ENCODE results near the gene SLFN12L. TPM values are rescaled to one million over a fixed set of nuclear protein-coding genes. Genes with fewer than 3 reads are reported as not detected.
"Not testable (repeated sequence)": the region's sequence is repeated elsewhere in the genome, so short reads cannot be mapped to it uniquely, and the experiment has no call there.

The SLFN12L gene
- total RNA-seq, 1 experiment from 2014 or later = 0.13 TPM

DNA sequence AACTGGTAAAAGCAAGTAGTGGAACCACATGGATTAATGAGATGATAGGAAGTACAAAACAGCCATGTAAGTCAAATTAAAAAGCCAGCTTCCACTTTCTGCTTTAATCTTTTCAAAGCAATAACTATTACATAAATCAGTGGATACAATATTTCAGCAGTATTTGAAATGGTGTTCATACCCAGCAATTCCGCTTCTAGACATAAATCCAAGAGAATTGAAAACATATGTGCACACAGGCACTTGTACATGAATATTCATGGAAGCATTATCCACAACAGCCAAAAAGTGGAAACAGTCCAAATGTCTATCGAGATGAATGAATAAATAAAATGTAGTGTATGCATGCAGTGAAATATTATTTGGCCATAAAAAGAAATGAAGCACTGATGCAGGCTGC, 27.4 kb downstream of the SLFN12L start:
- Mint-ChIP-seq H3K4me3 (no peak overlapping the region), H3K36me3 (peaks cover 10% of the 10 kb centered on the region), H3K27ac (no peak overlapping the region), H3K27me3 (ENCODE audit: low read depth) (peaks cover 68% of the 10 kb centered on the region), H3K4me1 (no peaks in the 10 kb centered on the region), H3K9me3 (peaks cover 30% of the 10 kb centered on the region)
- CTCF ChIA-PET = no interaction called here
- no peak for DNase-seq (ENCODE audit: low spot score)
- no peak for ATAC-seq
- POLR2A ChIA-PET = no interaction called here
- TF ChIP-seq GRHL2 (CRISPR knock-in tag; IDR thresholded peaks at IDR 0.05; ENCODE audit: insufficient replicate concordance, severe bottlenecking) = no peak
- TF ChIP-seq, protein P1, sequence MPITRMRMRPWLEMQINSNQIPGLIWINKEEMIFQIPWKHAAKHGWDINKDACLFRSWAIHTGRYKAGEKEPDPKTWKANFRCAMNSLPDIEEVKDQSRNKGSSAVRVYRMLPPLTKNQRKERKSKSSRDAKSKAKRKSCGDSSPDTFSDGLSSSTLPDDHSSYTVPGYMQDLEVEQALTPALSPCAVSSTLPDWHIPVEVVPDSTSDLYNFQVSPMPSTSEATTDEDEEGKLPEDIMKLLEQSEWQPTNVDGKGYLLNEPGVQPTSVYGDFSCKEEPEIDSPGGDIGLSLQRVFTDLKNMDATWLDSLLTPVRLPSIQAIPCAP (CRISPR knock-in tag; IDR thresholded peaks at IDR 0.05) = no peak
- TF ChIP-seq NFATC4 (CRISPR knock-in tag; IDR thresholded peaks at IDR 0.05) = no peak

DNA sequence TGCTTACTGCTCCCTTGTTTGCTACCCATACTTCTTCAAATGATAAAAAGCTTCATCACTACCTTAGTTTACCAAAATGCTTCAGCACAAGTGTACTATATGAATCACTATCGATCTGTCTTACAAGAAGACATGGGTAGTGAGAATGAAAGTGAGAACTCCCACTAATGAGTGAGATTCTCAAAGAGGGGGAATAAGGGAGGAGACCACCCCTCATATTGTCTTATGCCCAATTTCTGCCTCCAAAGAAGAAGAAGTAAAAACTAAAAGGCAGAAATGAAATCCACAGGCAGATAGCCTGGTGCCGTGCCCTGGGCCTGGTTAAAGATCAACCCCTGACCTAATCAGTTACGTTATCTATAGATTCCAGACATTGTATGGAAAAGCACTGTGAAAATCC, 29.8 kb downstream of the SLFN12L start:
- H3K27ac Mint-ChIP-seq; DNase-seq (ENCODE audit: low spot score); CTCF ChIA-PET; H3K4me3 Mint-ChIP-seq; H3K4me1 Mint-ChIP-seq; ATAC-seq; POLR2A ChIA-PET: not testable (repeated sequence)
- Mint-ChIP-seq H3K36me3 (peaks cover 10% of the 10 kb centered on the region), H3K9me3 (peaks cover 30% of the 10 kb centered on the region), H3K27me3 (ENCODE audit: low read depth) (peaks cover 67% of the 10 kb centered on the region)

DNA sequence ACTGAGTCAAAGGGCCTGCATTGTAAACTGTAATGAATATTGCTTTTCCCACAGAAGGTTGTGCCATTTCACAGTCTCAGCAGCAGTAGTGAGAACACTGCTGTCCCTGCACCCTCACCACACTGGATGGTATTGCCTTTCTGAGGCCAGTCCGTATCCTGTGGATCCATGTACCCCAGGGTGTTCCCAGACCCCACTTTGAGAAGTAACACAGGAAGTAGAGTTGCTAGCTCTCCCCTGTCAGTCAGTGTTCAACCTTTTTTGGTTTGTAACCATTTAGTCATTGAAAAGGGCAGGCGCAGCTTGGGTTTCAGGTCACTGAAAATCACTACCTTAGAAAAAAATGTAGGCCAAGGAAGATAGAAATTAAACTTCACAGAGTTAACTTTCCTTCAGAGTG, 37.9 kb downstream of the SLFN12L start:
- no peak overlapping the region for H3K4me3 Mint-ChIP-seq
- H3K4me1 Mint-ChIP-seq = peaks cover 32% of the 10 kb centered on the region
- H3K36me3 Mint-ChIP-seq = peaks cover 12% of the 10 kb centered on the region
- CTCF ChIA-PET = interaction anchor here (0.8 to 1.2 kb wide), 2 partner anchors 11 to 186 kb away, joined by 3 read pairs; no protein-coding TSS in a partner anchor
- POLR2A ChIA-PET = no interaction called here
- H3K9me3 Mint-ChIP-seq = peaks cover 15% of the 10 kb centered on the region
- DNase-seq (ENCODE audit: low spot score) (no peak), ATAC-seq (no peak)
- H3K27me3 Mint-ChIP-seq (ENCODE audit: low read depth) = peaks cover 99% of the 10 kb centered on the region
- no peak overlapping the region for H3K27ac Mint-ChIP-seq
- no peak for TF ChIP-seq TCF7 (CRISPR knock-in tag; IDR thresholded peaks at IDR 0.05; ENCODE audit: low read depth)
- no peak for TF ChIP-seq FOXK1 (CRISPR knock-in tag; IDR thresholded peaks at IDR 0.05)
- no peak for TF ChIP-seq NR1H2 (CRISPR knock-in tag; IDR thresholded peaks at IDR 0.05)
- TF ChIP-seq MYBL2 (CRISPR knock-in tag; IDR thresholded peaks at IDR 0.05) = no peak
- no peak for TF ChIP-seq MLX (CRISPR knock-in tag; IDR thresholded peaks at IDR 0.05)
- TF ChIP-seq TEAD4 (CRISPR knock-in tag; IDR thresholded peaks at IDR 0.05) = no peak
- no peak for TF ChIP-seq SP1 (CRISPR knock-in tag; conservative IDR thresholded peaks at IDR 0.05)
- no peak for TF ChIP-seq TEAD1 (CRISPR knock-in tag; IDR thresholded peaks at IDR 0.05)
- TF ChIP-seq, protein P2, sequence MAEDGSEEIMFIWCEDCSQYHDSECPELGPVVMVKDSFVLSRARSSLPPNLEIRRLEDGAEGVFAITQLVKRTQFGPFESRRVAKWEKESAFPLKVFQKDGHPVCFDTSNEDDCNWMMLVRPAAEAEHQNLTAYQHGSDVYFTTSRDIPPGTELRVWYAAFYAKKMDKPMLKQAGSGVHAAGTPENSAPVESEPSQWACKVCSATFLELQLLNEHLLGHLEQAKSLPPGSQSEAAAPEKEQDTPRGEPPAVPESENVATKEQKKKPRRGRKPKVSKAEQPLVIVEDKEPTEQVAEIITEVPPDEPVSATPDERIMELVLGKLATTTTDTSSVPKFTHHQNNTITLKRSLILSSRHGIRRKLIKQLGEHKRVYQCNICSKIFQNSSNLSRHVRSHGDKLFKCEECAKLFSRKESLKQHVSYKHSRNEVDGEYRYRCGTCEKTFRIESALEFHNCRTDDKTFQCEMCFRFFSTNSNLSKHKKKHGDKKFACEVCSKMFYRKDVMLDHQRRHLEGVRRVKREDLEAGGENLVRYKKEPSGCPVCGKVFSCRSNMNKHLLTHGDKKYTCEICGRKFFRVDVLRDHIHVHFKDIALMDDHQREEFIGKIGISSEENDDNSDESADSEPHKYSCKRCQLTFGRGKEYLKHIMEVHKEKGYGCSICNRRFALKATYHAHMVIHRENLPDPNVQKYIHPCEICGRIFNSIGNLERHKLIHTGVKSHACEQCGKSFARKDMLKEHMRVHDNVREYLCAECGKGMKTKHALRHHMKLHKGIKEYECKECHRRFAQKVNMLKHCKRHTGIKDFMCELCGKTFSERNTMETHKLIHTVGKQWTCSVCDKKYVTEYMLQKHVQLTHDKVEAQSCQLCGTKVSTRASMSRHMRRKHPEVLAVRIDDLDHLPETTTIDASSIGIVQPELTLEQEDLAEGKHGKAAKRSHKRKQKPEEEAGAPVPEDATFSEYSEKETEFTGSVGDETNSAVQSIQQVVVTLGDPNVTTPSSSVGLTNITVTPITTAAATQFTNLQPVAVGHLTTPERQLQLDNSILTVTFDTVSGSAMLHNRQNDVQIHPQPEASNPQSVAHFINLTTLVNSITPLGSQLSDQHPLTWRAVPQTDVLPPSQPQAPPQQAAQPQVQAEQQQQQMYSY (CRISPR knock-in tag; IDR thresholded peaks at IDR 0.05) = no peak
- no peak for TF ChIP-seq JAZF1 (CRISPR knock-in tag; IDR thresholded peaks at IDR 0.05)
- TF ChIP-seq, protein P3, sequence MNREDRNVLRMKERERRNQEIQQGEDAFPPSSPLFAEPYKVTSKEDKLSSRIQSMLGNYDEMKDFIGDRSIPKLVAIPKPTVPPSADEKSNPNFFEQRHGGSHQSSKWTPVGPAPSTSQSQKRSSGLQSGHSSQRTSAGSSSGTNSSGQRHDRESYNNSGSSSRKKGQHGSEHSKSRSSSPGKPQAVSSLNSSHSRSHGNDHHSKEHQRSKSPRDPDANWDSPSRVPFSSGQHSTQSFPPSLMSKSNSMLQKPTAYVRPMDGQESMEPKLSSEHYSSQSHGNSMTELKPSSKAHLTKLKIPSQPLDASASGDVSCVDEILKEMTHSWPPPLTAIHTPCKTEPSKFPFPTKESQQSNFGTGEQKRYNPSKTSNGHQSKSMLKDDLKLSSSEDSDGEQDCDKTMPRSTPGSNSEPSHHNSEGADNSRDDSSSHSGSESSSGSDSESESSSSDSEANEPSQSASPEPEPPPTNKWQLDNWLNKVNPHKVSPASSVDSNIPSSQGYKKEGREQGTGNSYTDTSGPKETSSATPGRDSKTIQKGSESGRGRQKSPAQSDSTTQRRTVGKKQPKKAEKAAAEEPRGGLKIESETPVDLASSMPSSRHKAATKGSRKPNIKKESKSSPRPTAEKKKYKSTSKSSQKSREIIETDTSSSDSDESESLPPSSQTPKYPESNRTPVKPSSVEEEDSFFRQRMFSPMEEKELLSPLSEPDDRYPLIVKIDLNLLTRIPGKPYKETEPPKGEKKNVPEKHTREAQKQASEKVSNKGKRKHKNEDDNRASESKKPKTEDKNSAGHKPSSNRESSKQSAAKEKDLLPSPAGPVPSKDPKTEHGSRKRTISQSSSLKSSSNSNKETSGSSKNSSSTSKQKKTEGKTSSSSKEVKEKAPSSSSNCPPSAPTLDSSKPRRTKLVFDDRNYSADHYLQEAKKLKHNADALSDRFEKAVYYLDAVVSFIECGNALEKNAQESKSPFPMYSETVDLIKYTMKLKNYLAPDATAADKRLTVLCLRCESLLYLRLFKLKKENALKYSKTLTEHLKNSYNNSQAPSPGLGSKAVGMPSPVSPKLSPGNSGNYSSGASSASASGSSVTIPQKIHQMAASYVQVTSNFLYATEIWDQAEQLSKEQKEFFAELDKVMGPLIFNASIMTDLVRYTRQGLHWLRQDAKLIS (CRISPR knock-in tag; IDR thresholded peaks at IDR 0.05; ENCODE audit: borderline replicate concordance) = no peak
- no peak for TF ChIP-seq E2F1 (CRISPR knock-in tag; IDR thresholded peaks at IDR 0.05)
- TF ChIP-seq ZNF425 (CRISPR knock-in tag; conservative IDR thresholded peaks at IDR 0.05) = no peak
- TF ChIP-seq, protein P4, sequence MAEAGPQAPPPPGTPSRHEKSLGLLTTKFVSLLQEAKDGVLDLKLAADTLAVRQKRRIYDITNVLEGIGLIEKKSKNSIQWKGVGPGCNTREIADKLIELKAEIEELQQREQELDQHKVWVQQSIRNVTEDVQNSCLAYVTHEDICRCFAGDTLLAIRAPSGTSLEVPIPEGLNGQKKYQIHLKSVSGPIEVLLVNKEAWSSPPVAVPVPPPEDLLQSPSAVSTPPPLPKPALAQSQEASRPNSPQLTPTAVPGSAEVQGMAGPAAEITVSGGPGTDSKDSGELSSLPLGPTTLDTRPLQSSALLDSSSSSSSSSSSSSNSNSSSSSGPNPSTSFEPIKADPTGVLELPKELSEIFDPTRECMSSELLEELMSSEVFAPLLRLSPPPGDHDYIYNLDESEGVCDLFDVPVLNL (CRISPR knock-in tag; IDR thresholded peaks at IDR 0.05; ENCODE audit: borderline replicate concordance, low read depth) = no peak
- TF ChIP-seq SMAD3 (CRISPR knock-in tag; IDR thresholded peaks at IDR 0.05; ENCODE audit: borderline replicate concordance) = no peak

Data from WTC11 (cell line).